ENCODE measurements around the gene KRTAP6-2.

DNA sequence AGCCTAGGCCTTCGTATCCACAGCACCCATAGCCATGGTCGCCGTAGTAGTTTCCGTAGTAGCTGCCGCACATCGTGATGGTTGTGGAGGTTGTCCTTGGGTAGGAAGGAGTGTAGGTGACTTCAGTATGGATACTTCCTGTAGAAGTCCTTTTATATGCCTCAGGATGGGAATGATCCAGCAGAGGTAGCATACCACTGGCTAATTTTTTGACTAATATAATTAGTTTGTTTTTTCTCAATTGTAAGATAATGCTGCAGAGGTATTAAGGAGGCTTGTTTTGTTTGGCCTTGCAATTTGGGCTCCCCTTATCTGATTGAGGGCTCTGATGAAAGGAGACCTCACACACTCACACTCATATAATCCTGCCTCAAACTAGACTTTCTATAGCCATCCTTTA, at the start of gene KRTAP6-2:
- no peak for TF ChIP-seq POLR2A (IDR thresholded peaks at IDR 0.05; ENCODE audit: low read depth)
- TF ChIP-seq CTCF (IDR thresholded peaks at IDR 0.05), result no peak
- no peak for TF ChIP-seq POLR2AphosphoS5 (IDR thresholded peaks at IDR 0.05)
- TF ChIP-seq EP300 (IDR thresholded peaks at IDR 0.05), result no peak

Measured in esophagus muscularis mucosa (tissue), 4 donors.